H1 (cell line): ENCODE measurements around the gene OR5M11. TPM values are rescaled to one million over a fixed set of nuclear protein-coding genes. Genes with fewer than 3 reads are reported as not detected.

Experiments
- ATF2 ChIP-seq: IDR thresholded peaks from 2 replicates; pipeline ENCODE4 v1.6.1; 2012; ENCODE audit warnings: low read length, inconsistent platforms
- CBX8 ChIP-seq: fragments of 300-800, 300-1000 bp; sonication (generic); IDR thresholded peaks from 2 replicates; pipeline ENCODE4 v1.7.1; 2016; ENCODE audit warnings: low read depth, low read length, borderline replicate concordance
- HDAC2 ChIP-seq, 2 experiments: fragments of 300-600 bp in 1 of 2; sonication (generic) in 1 of 2; IDR thresholded peaks; 2 replicates each; pipeline ENCODE4 v1.6.1; 2011 to 2012; ENCODE audit warnings: low read depth in 2 of 2, low read length in 2 of 2, mild to moderate bottlenecking in 2 of 2, moderate library complexity in 2 of 2, borderline replicate concordance in 1 of 2, inconsistent platforms in 1 of 2
- KDM1A ChIP-seq: fragments of 200-600, 300-600 bp; sonication (generic); IDR thresholded peaks from 2 replicates; pipeline ENCODE4 v1.7.1; 2016; ENCODE audit warnings: mild to moderate bottlenecking, low read length, borderline replicate concordance
- POLR2AphosphoS5 ChIP-seq: IDR thresholded peaks from 2 replicates; pipeline ENCODE4 v1.6.1; 2011; ENCODE audit warnings: low read depth, low read length
- RAD21 ChIP-seq, 2 experiments: IDR thresholded peaks in 1 of 2; conservative IDR thresholded peaks in 1 of 2; 2 replicates each; pipeline ENCODE4 v1.6.1; 2011; ENCODE audit warnings: low read depth in 2 of 2, low read length in 2 of 2, improper control_type of control experiment in 1 of 2, inconsistent platforms in 1 of 2, mild to moderate bottlenecking in 1 of 2, moderate library complexity in 1 of 2
- RBBP5 ChIP-seq: IDR thresholded peaks from 2 replicates; pipeline ENCODE4 v1.7.1; 2012; ENCODE audit warnings: low read depth, mild to moderate bottlenecking, inconsistent platforms, low read length, moderate library complexity, borderline replicate concordance
- polyA plus RNA-seq, 7 experiments: library from polyadenylated mRNA; depleted of rRNA in 3 of 7; stranded (reverse) in 5 of 7; unstranded in 2 of 7; fragments of >200 nt in 5 of 7; fragments of 200-250 nt in 2 of 7; gene quantifications; 1 replicate in 5 of 7; 2 replicates in 1 of 7; 4 replicates in 1 of 7; pipeline versions ENCODE4 v1.2.1 to v1.2.3, GENCODE V29; 2011 to 2013; ENCODE audit warnings: missing spikeins in 2 of 7, mixed read lengths in 2 of 7
- total RNA-seq: library from RNA; stranded (reverse); fragmentation: NEBNext Ultra II Directional; extraction: Animal tissue kit (Norgen Biotek cat#: 25700); gene quantifications from 2 replicates; pipeline ENCODE4 v1.2.1, GENCODE V29; 2021

OR5M11 gene
- total and polyA plus RNA-seq, 2 of the 8 experiments (the other 6 are each of a cell fraction or from before 2014, with no cell fraction given): 0.08 TPM; not detected in 1

GRCh38 chr11:56533054-56533740 lies 9.9 kb downstream of the OR5M11 start (continued):
- TF ChIP-seq ATF2 (no peak), RBBP5 (no peak), CBX8 (no peak), RAD21 (IDR thresholded peaks at IDR 0.05 in 1 of 2, conservative IDR thresholded peaks at IDR 0.05 in 1 of 2; ENCODE audit: low read depth in 2 of 2, low read length in 2 of 2) (no peak), HDAC2 (IDR thresholded peaks at IDR 0.05; ENCODE audit: borderline replicate concordance in 1 of 2, low read depth in 2 of 2, low read length in 2 of 2) (no peak), KDM1A (no peak), POLR2AphosphoS5 (no peak)
